Measurements from ENCODE around the gene CRIP1.
A peak's percentile ranks its signal among the peaks of the same experiment; 100 is the strongest.

Gene CRIP1

DNA sequence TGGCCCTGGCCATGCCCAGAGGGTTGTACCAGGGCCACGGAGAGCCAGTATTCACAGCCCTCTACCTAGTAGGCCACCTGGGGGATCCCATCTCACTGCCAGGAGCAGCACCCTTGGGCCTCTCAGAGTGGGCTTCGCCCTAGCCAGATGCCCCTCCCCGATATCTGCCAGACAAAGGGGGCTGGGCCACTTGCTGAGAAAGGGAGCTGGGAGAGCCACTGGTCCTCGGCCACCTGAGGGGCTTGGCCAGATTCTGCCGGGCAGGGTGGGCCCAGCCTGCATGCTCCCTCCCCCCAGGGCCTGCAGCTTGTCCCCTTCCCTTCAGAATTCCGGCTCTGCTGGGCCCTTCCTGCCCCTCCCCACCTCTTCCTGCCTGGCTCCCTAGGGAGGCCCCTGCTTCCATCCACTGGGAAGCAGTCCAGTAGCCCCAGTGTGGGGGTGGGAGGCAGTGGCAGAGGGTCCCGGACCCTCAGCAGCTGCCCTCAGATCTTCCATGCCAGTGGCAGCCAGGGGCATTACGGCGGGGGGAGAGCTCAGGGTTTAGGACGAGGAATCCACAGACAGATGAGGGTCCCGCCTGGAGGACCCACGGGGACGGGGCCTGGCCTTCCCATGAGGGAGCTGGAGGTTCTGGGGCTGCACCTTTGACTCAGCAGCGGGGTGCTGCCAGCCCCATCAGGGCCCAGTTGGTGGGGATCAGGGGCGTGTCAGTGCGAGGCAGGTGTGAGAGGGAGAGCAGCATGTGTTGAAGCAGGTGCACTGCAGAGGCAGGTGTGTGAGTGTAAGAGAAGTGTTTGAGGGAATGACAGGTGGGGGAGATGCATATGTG, 9.6 kb upstream of the CRIP1 start:
- H3K4me3 ChIP-seq (ENCODE audit: control insufficient read depth, low read depth, low read length): peak overlapping the region; percentile 55; the same call in 1 of the 2 replicates
- TF ChIP-seq, protein P1, sequence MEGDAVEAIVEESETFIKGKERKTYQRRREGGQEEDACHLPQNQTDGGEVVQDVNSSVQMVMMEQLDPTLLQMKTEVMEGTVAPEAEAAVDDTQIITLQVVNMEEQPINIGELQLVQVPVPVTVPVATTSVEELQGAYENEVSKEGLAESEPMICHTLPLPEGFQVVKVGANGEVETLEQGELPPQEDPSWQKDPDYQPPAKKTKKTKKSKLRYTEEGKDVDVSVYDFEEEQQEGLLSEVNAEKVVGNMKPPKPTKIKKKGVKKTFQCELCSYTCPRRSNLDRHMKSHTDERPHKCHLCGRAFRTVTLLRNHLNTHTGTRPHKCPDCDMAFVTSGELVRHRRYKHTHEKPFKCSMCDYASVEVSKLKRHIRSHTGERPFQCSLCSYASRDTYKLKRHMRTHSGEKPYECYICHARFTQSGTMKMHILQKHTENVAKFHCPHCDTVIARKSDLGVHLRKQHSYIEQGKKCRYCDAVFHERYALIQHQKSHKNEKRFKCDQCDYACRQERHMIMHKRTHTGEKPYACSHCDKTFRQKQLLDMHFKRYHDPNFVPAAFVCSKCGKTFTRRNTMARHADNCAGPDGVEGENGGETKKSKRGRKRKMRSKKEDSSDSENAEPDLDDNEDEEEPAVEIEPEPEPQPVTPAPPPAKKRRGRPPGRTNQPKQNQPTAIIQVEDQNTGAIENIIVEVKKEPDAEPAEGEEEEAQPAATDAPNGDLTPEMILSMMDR (IDR thresholded peaks at IDR 0.05; ENCODE audit: control insufficient read depth, insufficient read depth, low read depth, low read length, missing control alignments): no peak
- DNase-seq (ENCODE audit: low read depth): no peak

DNA sequence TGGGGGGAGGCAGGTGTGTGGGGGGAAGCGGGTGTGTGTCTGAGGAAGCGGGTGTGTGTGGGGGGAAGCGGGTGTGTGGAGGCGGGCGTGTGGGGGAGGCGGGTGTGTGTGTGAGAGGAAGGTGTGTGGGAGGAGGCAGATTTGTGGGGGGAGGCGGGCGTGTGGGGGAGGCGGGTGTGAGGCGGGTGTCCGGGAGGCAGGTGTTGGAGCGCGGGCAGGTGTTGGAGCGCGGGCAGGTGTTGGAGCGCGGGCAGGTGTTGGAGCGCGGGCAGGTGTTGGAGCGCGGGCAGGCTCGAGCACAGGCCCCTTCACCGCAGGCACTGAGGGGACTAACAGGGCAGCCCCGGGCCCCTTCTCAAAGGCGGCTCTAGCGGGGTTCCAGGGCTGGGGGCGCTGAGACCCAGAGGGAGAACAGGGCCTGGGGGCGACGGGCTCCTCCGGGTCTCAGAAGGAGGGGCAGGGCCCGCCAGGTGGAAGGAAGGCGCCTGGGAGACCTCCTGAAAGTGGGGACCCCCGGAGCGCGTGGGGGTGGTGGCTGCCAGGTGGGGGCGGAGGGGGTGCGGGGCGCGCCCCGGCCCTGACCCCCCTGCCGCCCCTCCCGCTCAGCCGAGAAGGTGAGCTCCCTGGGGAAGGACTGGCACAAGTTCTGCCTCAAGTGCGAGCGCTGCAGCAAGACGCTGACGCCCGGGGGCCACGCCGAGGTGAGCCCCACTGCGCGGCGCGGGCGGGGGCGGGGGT, 8.9 kb upstream of the CRIP1 start:
- no peak overlapping the region for H3K4me3 ChIP-seq (ENCODE audit: control insufficient read depth, low read depth, low read length)
- TF ChIP-seq, protein P1 (IDR thresholded peaks at IDR 0.05; ENCODE audit: control insufficient read depth, insufficient read depth, low read depth, low read length, missing control alignments): no peak
- DNase-seq (ENCODE audit: low read depth): no peak

DNA sequence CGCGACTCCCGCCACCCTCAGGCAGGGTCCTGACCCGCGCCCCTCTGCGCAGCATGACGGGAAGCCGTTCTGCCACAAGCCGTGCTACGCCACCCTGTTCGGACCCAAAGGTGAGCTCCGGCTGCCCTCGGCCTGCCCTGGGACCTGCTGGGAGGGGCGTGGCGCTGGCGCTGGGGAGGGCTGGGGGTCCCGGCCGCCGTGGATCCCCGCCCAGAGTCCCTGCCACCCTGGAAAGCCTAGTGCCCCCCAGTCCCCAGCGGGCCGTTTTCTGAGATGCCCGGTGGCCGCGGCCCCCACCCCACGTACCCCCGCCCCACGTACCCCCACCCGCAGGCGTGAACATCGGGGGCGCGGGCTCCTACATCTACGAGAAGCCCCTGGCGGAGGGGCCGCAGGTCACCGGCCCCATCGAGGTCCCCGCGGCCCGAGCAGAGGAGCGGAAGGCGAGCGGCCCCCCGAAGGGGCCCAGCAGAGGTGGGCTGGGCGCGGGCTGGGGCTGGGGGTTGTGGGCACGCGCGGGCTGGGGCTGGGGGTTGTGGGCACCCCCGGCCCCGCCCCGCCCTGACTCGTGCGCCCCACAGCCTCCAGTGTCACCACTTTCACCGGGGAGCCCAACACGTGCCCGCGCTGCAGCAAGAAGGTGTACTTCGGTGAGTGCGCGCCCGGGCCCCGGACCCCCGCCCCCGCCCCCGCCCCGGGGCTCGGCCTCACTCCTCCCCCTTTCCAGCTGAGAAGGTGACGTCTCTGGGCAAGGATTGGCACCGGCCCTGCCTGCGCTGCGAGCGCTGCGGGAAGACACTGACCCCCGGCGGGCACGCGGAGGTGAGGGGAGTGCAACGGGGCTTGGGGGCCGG, 8.1 kb upstream of the CRIP1 start:
- H3K4me3 ChIP-seq (ENCODE audit: control insufficient read depth, low read depth, low read length): no peak overlapping the region
- TF ChIP-seq, protein P1 (IDR thresholded peaks at IDR 0.05; ENCODE audit: control insufficient read depth, insufficient read depth, low read depth, low read length, missing control alignments): no peak
- no peak for DNase-seq (ENCODE audit: low read depth)

DNA sequence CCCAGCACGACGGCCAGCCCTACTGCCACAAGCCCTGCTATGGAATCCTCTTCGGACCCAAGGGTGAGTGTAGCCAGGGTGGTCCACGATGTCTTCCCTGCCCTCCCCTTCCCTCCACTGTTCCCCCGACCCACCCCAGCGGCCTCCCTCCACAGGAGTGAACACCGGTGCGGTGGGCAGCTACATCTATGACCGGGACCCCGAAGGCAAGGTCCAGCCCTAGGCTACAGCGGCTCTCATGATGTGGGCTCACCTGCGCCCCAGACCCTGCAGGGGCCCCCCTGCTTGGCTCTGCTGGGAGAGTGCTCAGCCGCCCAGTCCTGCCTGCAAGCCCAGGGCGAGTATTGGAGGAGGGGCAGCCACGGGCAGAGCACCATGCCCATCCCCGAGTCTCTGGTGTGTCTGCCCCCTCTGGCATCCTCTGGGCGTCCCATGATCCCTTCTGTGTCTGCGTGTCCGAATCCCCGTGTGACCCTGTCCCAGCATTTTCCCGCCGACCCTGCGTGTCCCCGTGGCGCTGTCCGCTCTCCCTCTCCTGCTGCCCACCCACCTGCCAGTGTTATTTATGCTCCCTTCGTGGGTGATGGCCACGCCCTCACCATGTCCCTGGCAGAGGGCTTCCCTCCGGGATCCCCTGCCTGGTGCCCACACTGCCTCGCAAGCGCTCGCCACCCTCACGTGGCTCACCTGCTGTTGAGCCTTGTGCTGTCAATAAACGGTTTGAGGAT, 7.1 kb upstream of the CRIP1 start:
- TF ChIP-seq, protein P1 (IDR thresholded peaks at IDR 0.05; ENCODE audit: control insufficient read depth, insufficient read depth, low read depth, low read length, missing control alignments): no peak
- no peak for DNase-seq (ENCODE audit: low read depth)
- H3K4me3 ChIP-seq (ENCODE audit: control insufficient read depth, low read depth, low read length): no peak overlapping the region

DNA sequence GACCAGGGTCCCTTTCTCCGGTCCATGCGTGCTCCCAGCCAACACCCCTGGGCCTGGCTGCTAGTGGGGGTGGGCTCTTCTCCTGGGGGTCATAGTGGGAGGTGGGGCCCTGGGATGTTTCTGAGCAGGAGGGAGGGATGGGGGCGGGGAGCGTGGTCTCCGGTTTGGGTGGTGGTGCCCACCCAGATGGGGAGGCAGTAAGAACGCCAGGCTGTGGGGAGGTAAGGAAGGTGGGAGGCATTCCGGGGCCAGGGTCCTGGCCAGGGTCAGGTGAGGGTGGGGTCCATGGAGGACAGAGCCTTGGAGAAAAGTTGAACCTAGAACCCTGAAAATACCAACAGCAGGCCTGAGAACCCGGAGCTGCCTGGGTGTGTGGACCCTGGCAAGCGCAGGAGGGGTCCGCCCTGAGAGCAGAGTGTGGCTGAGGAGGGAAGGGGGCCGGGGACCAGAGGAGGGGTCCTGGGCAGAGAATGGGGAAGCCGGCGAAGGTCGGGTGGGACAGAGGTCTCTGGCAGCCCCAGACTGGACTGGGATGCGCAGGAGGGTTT, 6.4 kb upstream of the CRIP1 start:
- TF ChIP-seq, protein P1 (IDR thresholded peaks at IDR 0.05; ENCODE audit: control insufficient read depth, insufficient read depth, low read depth, low read length, missing control alignments): no peak
- no peak overlapping the region for H3K4me3 ChIP-seq (ENCODE audit: control insufficient read depth, low read depth, low read length)
- no peak for DNase-seq (ENCODE audit: low read depth)
